Left cardiac atrium (tissue), 4 donors: ENCODE measurements around the gene SCLY. TPM values are rescaled to one million over a fixed set of nuclear protein-coding genes. Genes with fewer than 3 reads are reported as not detected.

Experiments used
- ATAC-seq, 2 donors: fragments of 200-7000 bp; cut with Tn5 transposase; one replicate each; pipeline ENCODE4 v1.9.1; 2020; ENCODE audit warnings: mild to moderate bottlenecking in 2 of 2, moderate library complexity in 2 of 2
- DNase-seq: peaks from one replicate; pipeline ENCODE4 v3.0.0-alpha.2; 2020
- intact Hi-C, 2 donors: fragments of 100-400 bp; cut with DNase I; formaldehyde crosslinking; loops; one replicate each; pipeline versions ENCODE4 v1.14.1 to v1.15.1; 2022 to 2023
- total RNA-seq, 2 donors: library from RNA; stranded (reverse); fragmentation: NEBNext Ultra II Directional; extraction: Animal tissue kit (Norgen Biotek cat#: 25700); gene quantifications; one replicate each; pipeline ENCODE4 v1.2.1, GENCODE V29; 2021
- donor health status: DM: no; HTN: yes; CAD: no.
- donor health status: DM: no; HTN: yes; CAD: no; lungs with severe emphysema.
- donor health status: DM: yes; HTN: yes; CAD: no.
- donor health status: Dilated cardiomyopathy.

SCLY gene
- total RNA-seq, 2 donors from 2014 or later = 9.6 to 10.9 TPM

GRCh38 chr2:238121511-238122286, 60.9 kb downstream of the SCLY start:
- intact Hi-C loops = no loop called here
- DNase-seq = peak; percentile 12
- ATAC-seq = no peak

GRCh38 chr2:238122287-238123217, 61.8 kb downstream of the SCLY start:
- intact Hi-C loops = no loop called here

GRCh38 chr2:238123218-238123971, 62.6 kb downstream of the SCLY start:
- intact Hi-C loops = no loop called here
- no peak for ATAC-seq
- DNase-seq = peak; percentile 19

More at GRCh38 chr2:238122287-238123217, 61.8 kb downstream of the SCLY start:
- no peak for ATAC-seq
- DNase-seq = peak; percentile 14

- intact Hi-C loops = no loop called here
- DNase-seq = no peak
- ATAC-seq = no peak
Observed at GRCh38 chr2:238123991-238124470, 63.2 kb downstream of the SCLY start.

- ATAC-seq (no peak), DNase-seq (no peak)
- intact Hi-C loops = no loop called here
Observed at GRCh38 chr2:238124488-238125126, 63.8 kb downstream of the SCLY start.

GRCh38 chr2:238125127-238125885, 64.5 kb downstream of the SCLY start:
- peak; percentile 8 for DNase-seq

GRCh38 chr2:238126338-238126737, 65.5 kb downstream of the SCLY start:
- intact Hi-C loops = no loop called here
- ATAC-seq (no peak), DNase-seq (no peak)

More at GRCh38 chr2:238125127-238125885, 64.5 kb downstream of the SCLY start:
- ATAC-seq = no peak
- intact Hi-C loops = no loop called here

GRCh38 chr2:238126775-238127164, 66.0 kb downstream of the SCLY start:
- no peak for DNase-seq
- intact Hi-C loops = no loop called here
- ATAC-seq = no peak

GRCh38 chr2:238127165-238128060, 66.6 kb downstream of the SCLY start:
- intact Hi-C loops = no loop called here
- ATAC-seq (peak; percentile 84 to 91), DNase-seq (peak; percentile 29)

- DNase-seq (peak; percentile 12), ATAC-seq (no peak)
- intact Hi-C loops = no loop called here
Observed at GRCh38 chr2:238128061-238128440, 67.2 kb downstream of the SCLY start.

GRCh38 chr2:238128534-238129001, 67.8 kb downstream of the SCLY start:
- DNase-seq (peak; percentile 10), ATAC-seq (no peak)
- intact Hi-C loops = no loop called here

GRCh38 chr2:238129166-238130010, 68.6 kb downstream of the SCLY start:
- DNase-seq (peak; percentile 7), ATAC-seq (no peak)
- intact Hi-C loops = no loop called here

GRCh38 chr2:238130111-238130695, 69.4 kb downstream of the SCLY start:
- ATAC-seq (no peak), DNase-seq (peak; percentile 15)
- intact Hi-C loops = no loop called here

GRCh38 chr2:238130696-238131628, 70.2 kb downstream of the SCLY start:
- DNase-seq = peak; percentile 17
- intact Hi-C loops = no loop called here

More at GRCh38 chr2:238130696-238131628, 70.2 kb downstream of the SCLY start:
- no peak for ATAC-seq
